Retina (tissue), 1 donor: ENCODE data around the gene UPF2.
"Not testable (repeated sequence)": the region's sequence is repeated elsewhere in the genome, so short reads cannot be mapped to it uniquely, and the experiment has no call there.

Source experiments
- DNase-seq: peaks from one replicate; pipeline ENCODE4 v3.0.0-alpha.2; 2016

The UPF2 gene, protein sequence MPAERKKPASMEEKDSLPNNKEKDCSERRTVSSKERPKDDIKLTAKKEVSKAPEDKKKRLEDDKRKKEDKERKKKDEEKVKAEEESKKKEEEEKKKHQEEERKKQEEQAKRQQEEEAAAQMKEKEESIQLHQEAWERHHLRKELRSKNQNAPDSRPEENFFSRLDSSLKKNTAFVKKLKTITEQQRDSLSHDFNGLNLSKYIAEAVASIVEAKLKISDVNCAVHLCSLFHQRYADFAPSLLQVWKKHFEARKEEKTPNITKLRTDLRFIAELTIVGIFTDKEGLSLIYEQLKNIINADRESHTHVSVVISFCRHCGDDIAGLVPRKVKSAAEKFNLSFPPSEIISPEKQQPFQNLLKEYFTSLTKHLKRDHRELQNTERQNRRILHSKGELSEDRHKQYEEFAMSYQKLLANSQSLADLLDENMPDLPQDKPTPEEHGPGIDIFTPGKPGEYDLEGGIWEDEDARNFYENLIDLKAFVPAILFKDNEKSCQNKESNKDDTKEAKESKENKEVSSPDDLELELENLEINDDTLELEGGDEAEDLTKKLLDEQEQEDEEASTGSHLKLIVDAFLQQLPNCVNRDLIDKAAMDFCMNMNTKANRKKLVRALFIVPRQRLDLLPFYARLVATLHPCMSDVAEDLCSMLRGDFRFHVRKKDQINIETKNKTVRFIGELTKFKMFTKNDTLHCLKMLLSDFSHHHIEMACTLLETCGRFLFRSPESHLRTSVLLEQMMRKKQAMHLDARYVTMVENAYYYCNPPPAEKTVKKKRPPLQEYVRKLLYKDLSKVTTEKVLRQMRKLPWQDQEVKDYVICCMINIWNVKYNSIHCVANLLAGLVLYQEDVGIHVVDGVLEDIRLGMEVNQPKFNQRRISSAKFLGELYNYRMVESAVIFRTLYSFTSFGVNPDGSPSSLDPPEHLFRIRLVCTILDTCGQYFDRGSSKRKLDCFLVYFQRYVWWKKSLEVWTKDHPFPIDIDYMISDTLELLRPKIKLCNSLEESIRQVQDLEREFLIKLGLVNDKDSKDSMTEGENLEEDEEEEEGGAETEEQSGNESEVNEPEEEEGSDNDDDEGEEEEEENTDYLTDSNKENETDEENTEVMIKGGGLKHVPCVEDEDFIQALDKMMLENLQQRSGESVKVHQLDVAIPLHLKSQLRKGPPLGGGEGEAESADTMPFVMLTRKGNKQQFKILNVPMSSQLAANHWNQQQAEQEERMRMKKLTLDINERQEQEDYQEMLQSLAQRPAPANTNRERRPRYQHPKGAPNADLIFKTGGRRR

DNA sequence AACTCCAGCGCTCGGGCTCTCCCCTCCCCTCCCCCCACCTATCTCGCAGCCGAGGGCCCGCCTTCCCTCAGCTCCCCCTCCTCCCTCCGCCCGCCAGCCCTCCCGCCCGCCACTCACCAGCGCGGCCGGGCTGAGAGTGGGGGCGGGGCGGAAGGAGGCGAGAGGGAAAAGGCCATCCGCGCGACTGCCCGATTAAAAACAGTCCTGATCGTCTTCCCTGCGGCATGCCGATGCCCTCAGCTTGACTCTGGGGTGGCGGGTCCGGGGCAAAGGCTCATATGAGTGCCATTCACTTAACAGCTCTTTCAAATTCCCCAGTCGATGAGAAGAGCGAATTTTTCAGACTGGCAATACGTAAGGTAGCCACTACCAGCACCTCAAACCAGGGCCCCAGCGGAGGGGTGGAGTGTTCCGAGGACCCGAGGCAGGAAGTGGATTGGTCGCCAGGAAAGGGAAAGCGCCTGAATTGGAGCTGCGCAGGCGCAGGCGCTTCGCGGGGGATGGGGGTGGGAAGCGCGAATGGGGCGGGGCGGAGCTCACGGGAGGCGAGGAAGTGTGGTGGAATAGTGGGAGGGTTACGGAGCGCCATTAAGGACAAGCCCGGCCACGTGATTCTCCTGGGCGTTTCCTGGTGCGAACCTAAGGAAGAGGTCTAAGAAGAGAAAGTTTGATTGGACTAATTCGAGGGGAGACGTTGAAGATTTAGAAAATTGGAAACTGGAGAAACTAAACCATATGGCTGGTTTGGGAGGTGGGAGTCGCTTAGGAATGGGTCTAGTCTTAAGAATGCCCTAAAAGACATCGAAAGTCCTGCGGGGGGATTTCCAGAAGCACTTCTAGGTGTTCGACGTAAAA lies at the start of gene UPF2:
TSS of gene UPF2 (minus strand) at position 13 of the 855 bp plus-strand sequence. CDS start 7,386 bp downstream, outside the sequence.
- peak; percentile 98 for DNase-seq

DNA sequence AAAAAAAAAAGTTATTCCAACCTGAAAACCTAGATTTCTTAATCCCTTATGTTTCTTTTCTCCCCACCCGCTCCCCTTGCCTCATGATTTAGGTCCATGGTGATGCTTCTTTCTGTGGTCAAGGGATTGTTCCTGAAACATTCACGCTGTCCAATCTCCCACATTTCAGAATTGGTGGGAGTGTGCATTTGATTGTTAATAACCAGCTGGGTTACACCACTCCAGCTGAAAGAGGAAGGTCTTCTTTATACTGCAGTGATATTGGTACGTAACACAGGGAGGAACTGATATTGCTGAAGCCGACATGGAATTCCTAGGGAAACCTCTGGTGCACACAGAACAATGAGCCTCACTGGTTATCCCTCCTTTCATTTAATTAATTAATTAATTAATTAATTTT lies 48.8 kb upstream of the UPF2 start:
- DNase-seq: no peak

DNA sequence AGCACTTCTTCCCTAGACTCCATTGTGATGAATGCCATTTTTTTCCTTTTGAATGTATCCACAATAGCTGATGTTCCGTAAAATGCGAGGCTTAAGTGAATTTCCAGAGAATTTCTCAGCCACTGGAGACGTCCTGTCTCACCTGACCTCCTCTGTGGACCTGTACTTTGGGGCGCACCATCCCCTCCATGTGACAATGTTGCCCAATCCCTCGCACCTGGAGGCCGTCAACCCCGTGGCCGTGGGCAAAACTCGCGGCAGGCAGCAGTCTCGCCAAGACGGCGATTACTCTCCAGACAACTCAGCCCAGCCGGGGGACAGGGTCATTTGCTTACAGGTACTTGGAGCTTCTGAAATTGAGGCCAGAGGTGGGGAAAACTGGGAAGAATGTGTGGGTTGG lies 46.3 kb upstream of the UPF2 start:
- no peak for DNase-seq

DNA sequence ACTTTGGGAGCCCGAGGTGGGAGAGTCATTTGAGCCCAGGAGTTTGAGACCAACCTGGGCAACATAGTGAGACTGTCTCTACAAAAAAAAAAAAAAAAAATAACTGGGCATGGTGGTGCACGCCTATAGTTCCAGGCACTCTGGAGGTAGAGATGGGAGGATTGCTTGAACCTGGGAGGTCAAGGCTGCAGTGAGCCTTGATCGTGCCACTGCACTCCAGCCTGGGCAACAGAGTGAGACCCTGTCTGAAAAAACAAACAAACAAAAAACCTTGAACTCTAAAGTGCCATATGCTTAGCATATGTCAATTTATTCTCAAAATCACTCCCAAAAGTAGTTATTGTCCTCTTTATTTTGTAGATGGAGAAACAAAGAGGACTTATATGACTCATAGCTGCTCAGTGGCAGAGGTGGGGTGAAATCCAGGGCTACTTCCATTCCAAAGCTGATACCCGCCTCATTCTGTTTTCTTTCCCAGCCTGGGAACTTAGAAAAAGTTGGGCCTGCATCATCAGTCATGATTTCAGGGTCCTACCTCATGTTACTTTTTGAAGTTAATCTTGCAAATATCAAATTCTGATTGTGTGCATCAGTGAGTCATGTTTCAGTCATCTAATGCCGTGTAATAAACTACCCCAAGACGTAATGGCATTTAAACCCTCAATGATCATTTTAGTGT lies 39.4 kb upstream of the UPF2 start:
- no peak for DNase-seq

DNA sequence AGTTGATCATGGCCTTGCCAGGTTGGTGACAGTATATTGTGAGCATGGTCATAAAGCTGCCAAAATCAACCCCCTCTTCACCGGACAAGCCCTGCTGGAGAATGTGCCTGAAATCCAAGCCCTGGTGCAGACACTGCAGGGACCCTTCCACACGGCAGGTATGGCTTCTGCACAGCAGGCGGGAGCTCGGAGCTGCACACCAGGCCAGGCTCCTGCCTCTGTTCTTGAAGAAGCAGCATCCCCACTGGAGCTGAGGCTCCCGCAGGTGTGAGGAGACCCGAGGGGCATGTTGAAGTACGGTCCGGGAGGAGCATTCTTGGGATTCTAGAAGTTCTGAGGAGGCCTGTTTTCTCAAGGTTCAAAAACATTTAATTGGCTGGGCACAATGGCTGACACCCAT lies 38.9 kb upstream of the UPF2 start:
- DNase-seq: no peak

DNA sequence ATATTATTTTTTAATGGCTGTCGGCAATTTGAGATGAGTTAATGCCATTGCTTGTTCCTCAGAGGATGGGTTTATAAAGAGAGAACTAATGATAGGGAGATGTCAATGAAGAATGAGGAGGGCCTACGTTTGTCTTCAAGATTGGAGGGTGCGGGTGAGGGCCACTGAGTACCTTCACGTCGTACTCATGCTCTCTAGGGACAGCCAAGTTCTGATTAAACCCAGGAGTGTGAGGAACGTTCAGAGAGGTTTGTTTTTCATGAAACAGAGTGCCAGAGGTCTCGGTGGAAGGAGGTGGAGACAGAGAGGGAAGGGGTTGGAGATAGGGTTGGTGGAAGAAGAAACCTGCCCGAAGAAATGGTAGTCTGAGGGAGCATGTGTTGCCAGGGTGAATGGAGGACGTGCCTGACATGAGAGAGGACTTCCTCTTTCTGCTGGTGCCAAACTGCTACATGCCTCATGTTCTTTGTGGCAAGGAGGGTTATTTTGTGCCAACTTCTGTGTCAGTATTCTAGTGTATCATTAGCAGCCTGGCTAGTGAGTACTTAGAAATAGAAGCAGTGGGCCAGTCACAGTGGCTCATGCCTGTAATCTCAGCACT lies 35.1 kb upstream of the UPF2 start:
- DNase-seq: no peak

DNA sequence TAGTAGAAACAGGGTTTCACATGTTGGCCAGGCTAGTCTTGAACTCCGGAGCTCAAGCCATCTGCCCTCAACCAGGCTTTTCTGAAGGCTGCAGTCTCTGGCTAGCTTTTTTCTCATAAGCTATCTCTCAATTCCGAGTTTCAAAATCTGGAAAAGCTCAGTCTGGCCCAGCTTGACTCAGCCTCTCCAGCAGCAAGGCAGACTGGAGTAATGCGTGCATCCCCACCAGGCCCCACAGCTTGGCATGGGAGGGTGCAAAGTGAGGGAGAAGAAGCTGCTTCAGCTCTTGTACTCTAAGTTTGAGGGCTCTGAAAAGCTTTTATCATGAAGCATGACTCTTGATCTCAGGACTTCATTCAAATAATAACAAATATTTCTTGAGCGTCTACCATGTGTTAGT lies 30.9 kb upstream of the UPF2 start:
- no peak for DNase-seq

DNA sequence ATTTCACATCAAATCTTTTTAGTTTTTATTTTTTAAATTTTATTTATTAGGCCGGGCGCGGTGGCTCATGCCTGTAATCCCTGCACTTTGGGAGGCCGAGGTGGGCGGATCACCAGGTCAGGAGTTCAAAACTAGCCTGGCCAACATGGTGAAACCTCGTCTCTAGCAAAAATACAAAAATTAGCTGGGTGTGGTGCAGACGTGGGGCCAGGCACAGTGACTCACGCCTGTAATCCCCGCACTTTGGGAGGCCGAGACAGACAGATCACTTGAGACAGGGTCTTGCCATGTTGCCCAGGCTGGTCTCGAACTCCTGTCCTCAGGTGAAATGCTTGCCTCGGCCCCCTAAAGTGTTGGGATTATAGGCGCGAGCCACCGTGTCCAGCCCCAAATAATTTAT lies 28.8 kb upstream of the UPF2 start:
- DNase-seq: not testable (repeated sequence)

DNA sequence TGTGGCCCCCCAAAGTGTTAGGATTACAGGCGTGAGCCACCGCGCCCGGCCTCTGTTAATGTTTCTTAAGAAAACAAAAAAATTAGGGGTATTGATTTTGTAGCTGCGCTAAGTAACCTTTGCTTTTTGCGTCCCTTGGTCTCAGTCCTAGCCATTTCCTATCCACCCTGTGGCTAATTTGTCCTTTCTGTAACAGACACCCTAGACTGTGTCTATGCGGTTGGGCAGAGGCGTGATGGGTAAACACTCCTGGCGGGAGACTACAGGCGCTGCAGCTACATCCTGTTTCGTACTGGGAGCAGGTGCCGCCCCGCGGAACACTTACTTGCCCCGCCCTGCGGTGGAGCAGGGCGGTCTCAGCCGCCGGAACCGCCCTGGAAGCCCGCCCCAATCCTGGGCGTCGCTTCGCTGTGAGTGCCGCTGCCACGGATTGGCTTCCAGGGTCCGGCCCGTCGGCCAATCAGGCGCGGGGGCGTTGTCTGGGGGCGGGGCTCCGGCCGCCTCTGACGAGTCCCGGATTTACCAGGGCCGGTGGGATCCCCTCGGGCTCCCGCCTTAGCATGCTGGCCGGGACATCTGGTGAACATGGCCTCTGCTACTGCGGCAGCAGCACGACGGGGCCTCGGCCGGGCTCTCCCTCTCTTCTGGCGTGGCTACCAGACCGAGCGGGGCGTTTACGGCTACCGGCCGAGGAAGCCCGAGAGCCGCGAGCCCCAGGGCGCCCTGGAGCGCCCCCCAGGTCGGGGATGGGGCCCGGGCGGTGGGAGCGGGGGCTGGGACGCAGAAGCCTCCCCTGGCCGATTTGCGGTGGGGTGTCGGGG lies 26.1 kb upstream of the UPF2 start, which contains the start of gene DHTKD1:
TSS of gene DHTKD1 (plus strand) at position 506 of the 821 bp plus-strand sequence. CDS start at position 586, 80 bp downstream.
- peak; percentile 98 for DNase-seq

DNA sequence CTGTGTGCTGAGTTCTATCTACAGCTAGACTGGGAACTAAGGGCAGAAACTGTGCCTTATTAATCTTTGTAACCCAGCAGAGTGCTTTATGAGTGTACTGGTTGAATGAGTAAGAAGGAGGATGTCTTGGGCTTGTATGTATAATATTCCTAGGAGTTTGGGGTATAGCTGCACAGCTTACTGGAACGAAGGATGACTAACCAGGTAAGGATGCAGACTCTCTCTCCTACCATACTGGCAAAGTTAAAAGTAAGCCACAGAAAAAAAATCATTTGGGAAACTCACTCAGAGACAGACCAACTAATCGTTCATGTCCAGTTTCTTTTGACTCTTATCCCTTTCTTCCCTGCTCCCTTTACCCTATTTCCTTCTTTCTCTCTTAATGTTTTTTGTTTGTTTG lies 24.7 kb upstream of the UPF2 start:
- DNase-seq: no peak

DNA sequence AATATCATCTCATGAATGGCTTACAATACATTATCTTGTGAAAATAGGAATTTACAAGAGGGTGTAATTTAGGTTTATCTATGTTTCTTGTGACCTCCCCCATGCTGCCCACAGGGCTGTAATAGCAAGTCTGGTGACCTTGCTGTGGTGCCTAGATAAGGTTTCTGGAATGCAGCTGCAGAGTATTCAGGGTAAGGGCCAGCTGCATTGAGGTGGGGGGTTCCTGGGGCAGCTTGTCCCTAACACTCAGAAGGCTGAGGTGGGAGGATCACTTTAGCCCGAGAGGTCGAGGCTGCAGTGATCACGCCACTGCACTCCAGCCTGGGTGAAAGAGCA lies 20.8 kb upstream of the UPF2 start:
- no peak for DNase-seq

DNA sequence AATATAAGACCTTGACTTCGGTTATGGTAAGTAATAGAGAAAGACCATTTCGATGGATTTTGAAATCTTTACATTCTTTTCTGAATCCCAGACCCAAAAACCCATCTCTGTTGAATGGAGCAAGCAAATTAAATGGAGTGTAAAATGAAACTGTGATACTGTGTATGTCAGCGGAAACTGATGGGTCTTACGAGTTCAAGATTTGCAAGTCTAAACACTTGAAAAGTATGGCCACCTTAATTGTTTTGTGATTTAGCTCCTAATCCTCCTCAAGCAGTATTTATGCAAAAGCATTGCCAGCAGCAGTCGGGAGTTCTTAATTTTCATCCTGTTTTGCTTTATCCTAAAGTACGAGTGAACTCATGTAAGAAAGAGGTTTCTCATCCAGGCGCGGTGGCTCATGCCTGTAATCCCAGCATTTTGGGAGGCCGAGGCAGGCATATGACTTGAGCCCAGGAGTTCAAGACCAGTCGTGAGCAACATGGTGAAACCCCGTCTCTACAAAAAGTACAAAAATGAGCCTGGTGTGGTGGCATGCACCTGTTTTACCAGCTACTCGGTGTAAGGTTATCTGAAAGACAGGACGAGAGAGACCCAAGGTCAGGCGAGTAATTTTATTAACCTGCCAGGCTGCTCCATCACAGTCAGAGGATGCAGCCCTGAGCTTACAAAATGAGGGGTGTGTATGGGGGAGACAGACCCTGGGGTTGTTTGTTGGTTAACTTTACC lies 20.3 kb upstream of the UPF2 start:
- no peak for DNase-seq

DNA sequence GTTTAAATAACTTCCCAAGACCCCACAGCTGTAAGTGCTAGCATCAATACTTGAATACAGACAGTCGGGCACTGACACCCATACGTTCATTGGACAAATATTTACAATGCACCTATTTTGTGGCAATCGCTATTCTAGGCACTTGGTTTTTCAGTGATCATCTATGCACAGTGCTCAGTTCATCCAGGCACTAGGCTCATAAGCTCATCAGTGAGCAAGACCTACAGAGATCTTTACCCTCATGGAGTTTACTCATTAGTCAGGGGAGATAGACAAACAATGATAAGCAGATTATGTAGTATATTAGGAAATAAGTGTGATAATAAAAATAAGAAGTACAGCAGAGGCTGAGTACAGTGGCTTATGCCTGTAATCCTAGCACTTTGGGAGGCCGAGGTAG lies 18.5 kb upstream of the UPF2 start:
- DNase-seq: no peak

DNA sequence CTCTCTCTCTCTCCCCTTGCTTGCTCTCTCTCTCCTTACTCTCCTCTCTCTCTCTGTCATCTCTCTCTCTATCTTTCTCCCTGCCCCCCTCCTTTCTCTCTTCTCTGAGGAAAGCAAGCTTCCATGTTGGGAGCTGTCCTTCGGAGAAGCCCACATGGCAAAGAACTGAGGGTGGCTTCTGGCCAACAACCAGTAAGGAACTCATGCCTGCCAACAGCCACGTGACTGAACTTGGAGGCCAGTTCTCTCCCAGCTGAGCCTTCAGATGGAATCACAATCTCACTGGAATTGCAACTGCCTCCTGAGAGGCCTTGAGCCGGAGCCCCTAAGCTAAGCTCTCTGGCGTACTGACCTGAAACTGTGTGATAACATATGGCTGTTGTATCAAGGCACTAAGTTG lies 14.1 kb upstream of the UPF2 start:
- no peak for DNase-seq

DNA sequence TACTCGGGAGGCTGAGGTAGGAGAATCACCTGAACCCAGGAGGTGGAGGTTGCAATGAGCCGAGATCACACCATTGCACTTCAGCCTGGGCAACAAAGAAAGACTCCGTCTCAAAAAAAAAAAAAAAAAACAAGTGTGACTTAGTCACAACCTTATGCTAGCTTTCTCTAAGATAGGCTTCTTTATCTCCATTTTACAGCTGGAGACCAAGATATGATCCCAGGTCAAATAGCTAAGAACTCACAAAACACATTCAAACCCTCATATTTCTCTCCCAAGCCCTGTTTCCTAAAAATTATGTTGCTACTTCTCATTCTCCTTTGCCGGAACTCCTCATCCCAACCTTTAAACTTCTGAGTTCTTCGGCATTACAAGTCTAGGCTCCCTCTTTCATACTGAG lies 13.1 kb upstream of the UPF2 start:
- DNase-seq: no peak

DNA sequence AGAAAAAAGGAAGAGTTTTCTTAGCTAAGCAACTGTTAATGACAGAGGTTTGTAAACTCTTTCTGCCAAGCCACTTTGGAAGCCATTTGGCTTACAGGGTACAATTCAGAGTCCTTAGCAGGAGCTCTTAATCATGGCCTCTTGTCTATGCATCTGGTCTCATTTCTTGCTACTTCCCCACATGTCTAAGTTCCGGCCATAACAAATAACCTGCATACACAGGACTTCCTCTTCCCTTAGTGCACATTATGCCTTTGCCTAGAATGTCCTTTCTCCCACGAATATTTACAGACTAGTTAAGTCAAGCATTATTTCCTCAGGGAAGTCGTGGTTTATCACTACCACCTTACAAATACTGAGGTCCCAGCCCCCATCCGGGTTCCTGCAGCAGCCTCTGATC lies 8.6 kb upstream of the UPF2 start:
- no peak for DNase-seq

DNA sequence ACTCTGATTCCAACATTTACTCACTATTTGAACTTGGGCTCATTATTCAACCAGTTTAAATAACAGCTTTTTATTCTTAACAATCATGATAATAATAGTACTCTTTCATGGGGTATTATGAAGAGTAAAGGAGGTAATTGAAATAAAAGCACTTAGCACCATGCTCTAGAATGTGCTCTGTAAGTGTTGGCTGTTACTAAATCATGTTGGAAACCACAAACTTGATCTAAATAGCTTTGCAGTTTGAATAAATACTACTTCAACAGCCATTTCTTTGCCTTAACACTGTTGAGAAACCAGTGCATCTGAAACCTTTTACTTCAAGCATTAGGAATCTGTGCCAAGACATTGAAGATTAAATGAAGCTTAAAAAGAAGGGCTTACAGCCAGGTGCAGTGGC lies 7.9 kb upstream of the UPF2 start:
- DNase-seq: no peak

DNA sequence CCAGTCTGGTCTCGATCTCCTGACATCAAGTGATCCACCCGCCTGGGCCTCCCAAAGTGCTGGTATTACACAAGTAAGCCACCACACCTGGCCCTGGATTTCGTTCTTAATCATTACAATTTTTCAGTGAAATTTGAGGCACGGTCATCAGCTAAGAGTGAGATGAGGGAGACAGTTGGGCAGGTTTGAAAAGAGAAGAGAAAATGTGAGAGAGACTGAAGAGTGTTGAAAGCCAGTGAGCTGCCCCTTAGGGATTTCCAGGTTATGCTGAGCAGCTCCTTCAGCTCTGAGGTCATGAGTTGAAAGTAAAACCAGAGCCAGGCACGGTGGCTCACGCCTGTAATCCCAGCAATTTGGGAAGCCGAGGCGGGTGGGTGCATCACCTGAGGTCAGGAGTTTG lies 5.9 kb upstream of the UPF2 start:
- DNase-seq: no peak

DNA sequence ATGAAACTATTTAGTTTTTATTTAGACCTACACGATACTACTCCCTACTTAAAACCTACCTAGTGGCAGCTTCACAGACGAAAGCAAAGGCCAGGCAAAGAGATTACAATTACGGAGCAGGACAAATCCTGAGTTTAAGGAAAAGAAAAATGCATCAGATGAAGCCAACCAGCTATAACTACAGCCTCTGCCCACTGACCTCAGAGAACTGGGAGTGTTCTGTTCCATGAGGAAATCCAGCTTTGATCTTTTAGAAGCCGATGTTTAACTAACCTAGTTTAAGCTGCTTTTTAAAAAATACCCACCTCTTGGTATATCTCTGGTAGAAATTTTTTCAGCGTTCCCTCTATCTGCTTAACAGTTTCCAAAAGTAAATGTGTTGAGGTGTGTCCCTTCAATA lies 3.0 kb upstream of the UPF2 start:
- DNase-seq: no peak

DNA sequence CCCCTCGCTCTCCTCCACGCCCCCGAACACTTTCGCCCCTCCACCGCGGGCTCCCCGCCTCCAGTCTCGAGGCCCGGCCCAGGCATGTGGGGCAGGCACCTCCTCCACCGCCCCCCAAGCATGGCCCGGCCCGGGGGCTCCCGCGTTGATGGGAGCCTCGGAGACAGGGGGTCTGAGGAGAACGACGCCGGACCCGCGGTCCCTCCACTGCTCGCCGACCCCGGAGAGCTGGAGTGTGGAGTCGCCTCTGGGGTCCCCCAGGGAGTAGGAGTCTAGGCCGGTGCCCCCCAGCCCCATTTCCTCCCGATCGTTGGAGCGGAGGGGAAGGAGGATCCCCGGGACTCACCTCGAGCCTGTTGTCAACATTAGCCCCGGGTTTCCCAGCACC lies 206 bp downstream of the UPF2 start:
- DNase-seq: no peak
